Hepatocyte (in vitro differentiated cells): ENCODE results near the gene SEC22C.

Experiments used
- EZH2 ChIP-seq: fragments of 200-600 bp; sonication (generic); IDR thresholded peaks from 2 replicates; pipeline ENCODE4 v1.6.1; 2016; ENCODE audit warnings: antibody characterized with exemption, mild to moderate bottlenecking, borderline replicate concordance
- EZH2phosphoT487 ChIP-seq: fragments of 200-600 bp; sonication (generic); IDR thresholded peaks from one replicate; pipeline ENCODE4 v1.6.1; 2018; ENCODE audit warnings: antibody characterized with exemption, mild to moderate bottlenecking, low read depth, moderate library complexity; ENCODE audit not compliant: unreplicated experiment, severe bottlenecking
- TF ChIP-seq, protein P1 (sequence below): fragments of 200-600 bp; sonication (generic); IDR thresholded peaks from 2 replicates; pipeline ENCODE4 v1.5.1; 2016; ENCODE audit warnings: antibody characterized with exemption, mild to moderate bottlenecking; ENCODE audit not compliant: poor library complexity

DNA sequence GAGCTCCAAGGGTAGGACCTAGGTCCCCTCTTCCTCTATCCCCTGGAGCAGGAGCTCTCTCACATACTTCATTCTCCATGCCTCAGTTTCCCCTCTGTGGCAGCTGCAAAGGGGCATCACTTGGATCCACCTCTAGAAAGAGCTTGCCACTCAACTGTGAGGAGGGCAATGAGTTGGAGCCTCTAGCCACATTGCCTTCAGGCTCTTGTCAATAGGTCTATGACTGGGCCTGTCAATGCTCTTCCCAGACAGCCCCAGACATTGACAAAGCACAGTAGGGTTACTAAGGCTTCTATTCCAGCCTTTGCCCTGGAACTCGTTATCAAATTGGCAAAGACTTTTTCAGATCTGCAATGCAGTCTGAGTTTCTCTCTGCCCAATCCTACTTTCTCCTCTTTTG lies 83.7 kb downstream of the SEC22C start:
- TF ChIP-seq EZH2phosphoT487 (no peak), EZH2 (no peak)
- TF ChIP-seq, protein P1, sequence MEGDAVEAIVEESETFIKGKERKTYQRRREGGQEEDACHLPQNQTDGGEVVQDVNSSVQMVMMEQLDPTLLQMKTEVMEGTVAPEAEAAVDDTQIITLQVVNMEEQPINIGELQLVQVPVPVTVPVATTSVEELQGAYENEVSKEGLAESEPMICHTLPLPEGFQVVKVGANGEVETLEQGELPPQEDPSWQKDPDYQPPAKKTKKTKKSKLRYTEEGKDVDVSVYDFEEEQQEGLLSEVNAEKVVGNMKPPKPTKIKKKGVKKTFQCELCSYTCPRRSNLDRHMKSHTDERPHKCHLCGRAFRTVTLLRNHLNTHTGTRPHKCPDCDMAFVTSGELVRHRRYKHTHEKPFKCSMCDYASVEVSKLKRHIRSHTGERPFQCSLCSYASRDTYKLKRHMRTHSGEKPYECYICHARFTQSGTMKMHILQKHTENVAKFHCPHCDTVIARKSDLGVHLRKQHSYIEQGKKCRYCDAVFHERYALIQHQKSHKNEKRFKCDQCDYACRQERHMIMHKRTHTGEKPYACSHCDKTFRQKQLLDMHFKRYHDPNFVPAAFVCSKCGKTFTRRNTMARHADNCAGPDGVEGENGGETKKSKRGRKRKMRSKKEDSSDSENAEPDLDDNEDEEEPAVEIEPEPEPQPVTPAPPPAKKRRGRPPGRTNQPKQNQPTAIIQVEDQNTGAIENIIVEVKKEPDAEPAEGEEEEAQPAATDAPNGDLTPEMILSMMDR, result no peak
